Measurements from ENCODE around the gene DCP2.
A peak's percentile ranks its signal among the peaks of the same experiment; 100 is the strongest.

Gene DCP2

GRCh38 chr5:113042491-113043243, 66.1 kb downstream of the DCP2 start:
- no peak for DNase-seq (ENCODE audit: low read depth in 2 of 3, low spot score in 2 of 3)

GRCh38 chr5:113043491-113043931, 66.9 kb downstream of the DCP2 start:
- peak in 1 of 3 experiments; percentile 13 for DNase-seq (ENCODE audit: low read depth in 2 of 3, low spot score in 2 of 3)

- no peak for DNase-seq (ENCODE audit: low read depth in 2 of 3, low spot score in 2 of 3)
Measured at GRCh38 chr5:113044776-113045465, 68.3 kb downstream of the DCP2 start.

GRCh38 chr5:113047234-113047633, 70.6 kb downstream of the DCP2 start:
- DNase-seq (ENCODE audit: low read depth in 2 of 3, low spot score in 2 of 3) = no peak

GRCh38 chr5:113047733-113048652, 71.4 kb downstream of the DCP2 start:
- no peak for DNase-seq (ENCODE audit: low read depth in 2 of 3, low spot score in 2 of 3)

GRCh38 chr5:113048931-113049330, 72.3 kb downstream of the DCP2 start:
- DNase-seq (ENCODE audit: low read depth in 2 of 3, low spot score in 2 of 3) = no peak

GRCh38 chr5:113050721-113051382, 74.3 kb downstream of the DCP2 start:
- no peak for DNase-seq (ENCODE audit: low read depth in 2 of 3, low spot score in 2 of 3)

GRCh38 chr5:113052041-113052795, 75.6 kb downstream of the DCP2 start:
- DNase-seq (ENCODE audit: low read depth in 2 of 3, low spot score in 2 of 3) = no peak

- DNase-seq (ENCODE audit: low read depth in 2 of 3, low spot score in 2 of 3) = no peak
Measured at GRCh38 chr5:113053511-113053995, 77.0 kb downstream of the DCP2 start.

GRCh38 chr5:113054899-113055298, 78.3 kb downstream of the DCP2 start:
- no peak for DNase-seq (ENCODE audit: low read depth in 2 of 3, low spot score in 2 of 3)

- DNase-seq (ENCODE audit: low read depth in 2 of 3, low spot score in 2 of 3) = no peak
Measured at GRCh38 chr5:113056988-113057387, 80.4 kb downstream of the DCP2 start.

GRCh38 chr5:113057557-113057984, 81.0 kb downstream of the DCP2 start:
- no peak for DNase-seq (ENCODE audit: low read depth in 2 of 3, low spot score in 2 of 3)

GRCh38 chr5:113058269-113058668, 81.7 kb downstream of the DCP2 start:
- DNase-seq (ENCODE audit: low read depth in 2 of 3, low spot score in 2 of 3) = no peak

GRCh38 chr5:113058706-113059226, 82.2 kb downstream of the DCP2 start:
- no peak for DNase-seq (ENCODE audit: low read depth in 2 of 3, low spot score in 2 of 3)

- no peak for DNase-seq (ENCODE audit: low read depth in 2 of 3, low spot score in 2 of 3)
Measured at GRCh38 chr5:113059232-113060040, 82.8 kb downstream of the DCP2 start.

GRCh38 chr5:113060408-113061025, 83.9 kb downstream of the DCP2 start:
- DNase-seq (ENCODE audit: low read depth in 2 of 3, low spot score in 2 of 3) = no peak

- no peak for DNase-seq (ENCODE audit: low read depth in 2 of 3, low spot score in 2 of 3)
Measured at GRCh38 chr5:113061846-113062780, 85.5 kb downstream of the DCP2 start.
